Activated CD4-positive, alpha-beta T cell treated with anti-CD3 and anti-CD28 coated beads for 24 hours (primary cell): Measurements from ENCODE around the gene NAA40.

ENCODE experiments used
- DNase-seq, 2 donors: peaks; one replicate each; pipeline ENCODE4 v3.0.0-alpha.2; 2020; ENCODE audit warnings: low read depth in 2 of 2

The NAA40 gene

GRCh38 chr11:63986932-63987513 lies 48.2 kb downstream of the NAA40 start:
- no peak for DNase-seq

GRCh38 chr11:63991558-63991957 lies 52.8 kb downstream of the NAA40 start:
- DNase-seq: no peak

GRCh38 chr11:63993100-63993499 lies 54.3 kb downstream of the NAA40 start:
- DNase-seq: no peak

GRCh38 chr11:63993993-63994392 lies 55.2 kb downstream of the NAA40 start:
- no peak for DNase-seq

- DNase-seq: no peak
These were observed 57.7 kb downstream of the NAA40 start for GRCh38 chr11:63996512-63996911.

GRCh38 chr11:63997104-63997700 lies 58.4 kb downstream of the NAA40 start:
- no peak for DNase-seq

GRCh38 chr11:63997801-63998337 lies 59.1 kb downstream of the NAA40 start:
- no peak for DNase-seq

- no peak for DNase-seq
These were observed 60.0 kb downstream of the NAA40 start for GRCh38 chr11:63998558-63999348.

GRCh38 chr11:63999349-64000025 lies 60.7 kb downstream of the NAA40 start:
- DNase-seq: peak; percentile 48 to 54

- DNase-seq: peak; percentile 51 to 59
These were observed 61.4 kb downstream of the NAA40 start for GRCh38 chr11:64000026-64000739.

GRCh38 chr11:64000740-64001483 lies 62.1 kb downstream of the NAA40 start:
- DNase-seq: no peak

- no peak for DNase-seq
These were observed 63.0 kb downstream of the NAA40 start for GRCh38 chr11:64001484-64002420.

GRCh38 chr11:64003807-64004589 lies 65.2 kb downstream of the NAA40 start:
- DNase-seq: no peak

GRCh38 chr11:64004590-64004984 lies 65.8 kb downstream of the NAA40 start:
- no peak for DNase-seq

GRCh38 chr11:64005691-64006090 lies 66.9 kb downstream of the NAA40 start:
- no peak for DNase-seq

GRCh38 chr11:64006398-64006797 lies 67.6 kb downstream of the NAA40 start:
- DNase-seq: no peak
